ENCODE data around the gene PSMG4.

The PSMG4 gene

DNA sequence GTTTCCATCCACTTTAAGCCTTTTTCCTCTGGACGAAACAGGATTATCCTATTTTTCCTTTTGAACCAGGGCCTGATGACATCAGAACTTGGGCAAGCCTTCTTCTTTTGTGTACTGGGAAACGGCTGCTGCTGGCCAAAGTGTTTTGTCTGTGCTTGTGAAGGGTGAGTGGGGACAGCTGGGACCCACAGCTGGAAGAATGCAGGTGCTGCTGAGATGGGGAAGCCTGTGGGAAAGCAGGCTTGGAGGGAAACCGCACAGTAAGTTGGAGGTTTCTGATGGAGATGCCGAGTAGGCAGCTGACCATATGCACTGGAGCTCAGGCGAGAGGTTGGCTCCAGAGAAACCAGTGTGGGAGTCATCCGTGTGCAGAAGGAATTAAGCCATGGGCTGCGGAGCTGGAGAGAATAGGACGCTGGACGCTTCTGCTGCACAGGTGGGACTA is 8.5 kb upstream of the PSMG4 start:
- in situ Hi-C loops (cut with HindIII; ENCODE audit: low sequenced_read_pairs) = no loop called here

DNA sequence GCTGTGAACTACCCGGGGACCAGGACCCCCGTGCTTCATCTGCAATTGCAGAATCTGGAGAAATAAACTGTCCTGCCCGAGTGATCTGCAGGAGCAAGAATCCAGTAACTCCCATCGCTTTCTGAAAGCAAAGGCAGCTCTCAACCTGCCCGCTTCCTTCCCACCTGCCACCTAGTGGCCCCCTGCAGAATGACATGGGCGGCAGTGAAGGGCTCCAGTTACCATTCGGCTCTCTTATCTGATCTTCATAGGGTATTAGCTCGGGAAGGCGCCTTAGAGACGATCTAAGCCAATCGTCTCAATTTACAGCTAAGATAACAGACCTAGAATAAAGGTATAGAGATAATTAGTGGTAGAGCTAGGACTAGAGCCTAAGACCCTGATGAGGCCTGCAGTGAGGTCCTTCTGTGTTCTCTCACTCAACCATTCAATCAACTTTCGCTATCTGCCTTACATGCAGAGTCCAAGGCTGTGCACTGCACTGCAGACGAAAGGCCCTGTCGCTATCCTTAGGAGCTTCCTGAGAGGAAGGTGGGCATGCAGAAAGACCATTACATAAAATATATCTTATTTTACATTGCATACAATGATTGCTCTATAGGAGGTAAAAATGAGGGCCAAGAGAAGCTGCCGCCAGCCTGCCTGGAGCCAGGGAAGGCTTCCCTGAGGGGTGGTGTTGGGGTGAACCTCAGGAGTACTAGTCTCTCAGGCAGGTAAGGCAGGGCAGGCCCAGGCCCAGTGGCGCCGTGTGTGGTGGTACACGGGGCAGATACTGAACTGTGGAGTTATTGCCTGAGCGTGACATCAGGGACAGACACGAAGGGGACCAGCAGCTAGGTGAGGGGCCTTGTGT is 7.1 kb upstream of the PSMG4 start:
- in situ Hi-C loops (cut with HindIII; ENCODE audit: low sequenced_read_pairs) = no loop called here

DNA sequence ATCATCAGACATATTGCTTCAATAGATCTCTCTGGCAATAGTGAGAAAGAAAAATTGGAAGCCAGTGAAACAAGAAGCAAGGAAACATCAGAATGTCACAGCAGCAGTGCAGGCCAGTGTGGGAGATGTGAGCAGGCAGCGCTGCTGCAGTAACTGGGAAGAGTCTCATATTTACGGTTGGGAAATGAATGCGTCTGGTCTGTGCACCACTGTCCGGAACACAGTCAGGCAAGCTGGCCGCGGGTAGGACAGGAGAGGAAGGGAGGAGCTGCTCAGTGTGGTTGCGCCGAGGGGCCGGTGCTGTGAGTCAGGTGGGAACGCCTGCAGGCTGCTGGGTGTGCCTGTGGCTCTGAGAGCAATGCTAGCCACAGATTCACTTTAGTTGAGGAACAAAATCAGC is 6.4 kb upstream of the PSMG4 start:
- in situ Hi-C loops (cut with HindIII; ENCODE audit: low sequenced_read_pairs) = no loop called here

DNA sequence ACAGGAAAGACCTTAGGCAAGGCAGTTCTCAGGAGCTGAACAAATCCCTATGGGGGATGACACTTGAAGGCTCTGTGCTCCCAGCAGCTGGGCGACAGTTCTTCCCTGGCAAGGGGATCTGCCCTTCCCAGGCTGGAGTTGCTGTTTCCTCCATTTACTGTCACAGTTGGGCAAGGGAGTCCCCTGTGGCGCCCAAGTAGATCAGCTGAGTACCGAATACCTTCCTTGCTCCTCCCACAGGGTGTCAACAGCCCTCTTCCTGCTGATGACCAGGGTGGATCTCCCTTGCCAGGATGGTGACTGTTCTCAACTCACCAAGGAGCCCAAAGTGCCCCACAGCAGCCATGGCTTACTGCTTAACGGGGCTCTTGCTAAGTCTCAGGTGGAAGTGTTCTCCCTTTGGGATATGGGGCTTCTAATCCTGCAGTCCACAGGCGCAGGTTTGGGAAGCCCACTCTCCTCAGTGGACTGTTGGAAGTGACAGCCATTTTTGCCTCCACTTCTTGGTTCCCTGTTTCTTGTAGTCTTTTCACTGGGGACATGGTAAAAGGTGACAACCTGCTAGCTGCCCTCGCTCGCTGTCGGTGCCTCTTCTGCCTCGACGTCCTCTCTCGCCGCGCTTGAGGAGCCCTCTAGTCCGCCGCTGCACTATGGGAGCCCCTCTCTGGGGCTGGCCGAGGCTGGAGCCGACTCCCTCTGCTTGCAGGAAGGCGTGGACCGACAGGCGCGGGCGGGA is 5.7 kb upstream of the PSMG4 start:
- in situ Hi-C loops (cut with HindIII; ENCODE audit: low sequenced_read_pairs) = no loop called here

DNA sequence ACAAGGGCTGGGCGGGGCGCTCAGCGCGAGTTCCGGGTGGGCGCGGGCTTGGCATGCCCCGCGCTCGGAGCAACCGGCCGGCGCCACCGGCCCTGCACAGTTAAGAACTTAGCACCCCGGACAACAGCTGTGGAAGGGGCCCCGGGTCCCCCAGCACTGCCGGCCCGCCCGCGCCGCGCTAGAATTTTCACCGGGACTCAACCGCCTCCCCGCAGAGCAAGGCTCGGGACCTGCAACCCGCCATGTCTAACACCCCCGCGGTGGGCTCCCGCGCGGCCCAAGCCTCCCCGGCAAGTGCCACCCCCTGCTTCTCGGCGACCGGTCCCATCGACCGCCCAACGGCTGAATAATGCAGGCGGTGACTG is 5.2 kb upstream of the PSMG4 start:
- in situ Hi-C loops (cut with HindIII; ENCODE audit: low sequenced_read_pairs) = no loop called here

DNA sequence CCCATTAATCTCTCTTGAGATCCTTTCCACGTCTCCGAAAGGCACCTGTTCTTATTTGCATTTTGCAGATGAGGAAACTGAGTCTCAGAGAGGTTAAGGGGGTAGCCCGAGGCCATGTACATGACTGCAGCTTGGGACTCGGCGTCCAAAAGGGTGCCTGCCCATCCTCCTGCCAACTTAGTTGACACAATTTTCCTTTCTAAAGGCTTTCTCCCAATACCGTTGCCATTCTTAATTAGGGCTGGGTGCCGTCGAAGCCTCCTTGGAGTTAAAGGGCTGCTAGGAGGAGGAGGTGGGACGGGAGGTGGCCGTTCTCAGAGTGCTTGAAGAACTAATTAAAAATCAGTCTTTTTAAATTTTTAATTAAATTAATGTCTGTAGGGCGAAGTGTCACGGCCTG is 546 bp upstream of the PSMG4 start:
- in situ Hi-C loops (cut with HindIII; ENCODE audit: low sequenced_read_pairs) = no loop called here

DNA sequence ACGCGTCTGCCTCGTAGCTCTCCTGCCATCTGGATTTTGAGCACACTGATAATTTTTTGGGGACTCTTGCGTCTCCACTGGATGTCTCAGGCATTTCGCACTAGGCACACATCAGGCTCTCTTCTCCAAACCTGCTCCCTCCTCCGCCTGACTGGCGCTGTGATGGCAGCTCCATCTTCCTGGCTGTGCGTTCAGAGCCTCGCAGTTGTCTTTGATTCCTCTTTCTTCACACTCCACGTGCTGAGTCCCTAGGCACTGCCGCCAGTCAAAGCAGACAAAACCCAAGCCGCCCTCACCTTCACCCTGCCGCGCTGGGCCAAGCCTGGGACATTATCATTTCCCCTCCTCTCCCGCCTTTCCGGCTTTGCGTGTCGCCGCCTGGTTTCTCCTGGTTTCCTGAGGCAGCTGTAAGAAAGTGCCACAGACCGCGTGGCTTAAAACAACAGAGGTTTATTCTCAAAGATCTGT is 778 bp downstream of the PSMG4 start:
- in situ Hi-C loops (cut with HindIII; ENCODE audit: low sequenced_read_pairs) = no loop called here

DNA sequence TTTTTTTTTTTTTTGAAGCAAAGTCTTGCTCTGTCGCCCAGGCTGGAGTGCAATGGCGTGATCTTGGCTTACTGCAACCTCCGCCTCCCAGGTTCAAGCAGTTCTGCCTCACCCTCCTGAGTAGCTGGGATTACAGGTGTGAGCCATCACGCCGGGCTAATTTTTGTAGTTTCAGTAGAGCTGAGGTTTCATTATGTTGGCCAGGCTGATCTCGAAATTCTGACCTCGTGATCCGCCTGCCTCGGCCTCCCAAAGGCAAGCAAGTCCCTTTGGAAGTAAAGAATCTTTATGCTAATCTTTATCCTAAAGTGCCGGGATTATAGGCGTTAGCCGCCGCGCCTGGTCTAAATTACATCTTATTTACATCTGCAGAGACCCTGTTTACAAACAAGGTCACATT is 1.5 kb downstream of the PSMG4 start:
- in situ Hi-C loops (cut with HindIII; ENCODE audit: low sequenced_read_pairs) = no loop called here

DNA sequence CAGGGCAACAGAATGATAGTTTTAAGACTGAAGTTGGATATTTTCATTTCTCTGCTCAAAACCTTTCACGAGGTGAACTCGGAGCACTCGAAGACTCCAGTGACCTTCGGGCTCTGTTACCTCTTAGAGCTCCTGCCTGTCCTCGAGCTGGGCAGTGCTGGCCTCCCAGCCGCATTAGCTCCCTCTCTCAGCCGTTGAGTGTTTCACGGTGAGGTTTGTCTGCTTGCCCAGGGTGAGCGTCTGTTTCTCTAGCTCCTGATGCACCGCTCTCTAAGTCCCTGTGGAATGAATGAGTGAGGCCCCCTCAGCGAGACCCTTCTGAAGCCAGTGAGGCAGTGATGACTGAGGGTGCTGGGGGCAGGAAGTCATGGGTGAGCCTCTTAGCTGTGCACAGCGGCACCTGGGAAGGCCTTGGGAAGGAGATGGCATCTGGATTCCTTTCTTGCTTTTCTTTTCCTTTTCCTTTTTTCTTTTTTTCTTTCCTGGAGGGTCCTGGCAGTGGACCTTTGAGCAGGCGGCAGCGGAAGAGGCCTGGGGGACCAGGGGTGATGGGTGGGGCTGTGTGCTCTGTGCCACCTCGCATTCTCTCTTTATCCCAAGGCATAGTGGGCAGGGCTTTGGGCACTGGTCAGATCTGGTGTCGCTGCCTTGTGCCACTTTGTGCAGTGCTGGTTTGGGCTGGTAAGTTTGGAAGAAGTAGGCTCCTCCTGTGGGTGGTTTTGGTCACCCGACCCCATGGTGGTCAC is 2.2 kb downstream of the PSMG4 start:
- in situ Hi-C loops (cut with HindIII; ENCODE audit: low sequenced_read_pairs) = no loop called here

DNA sequence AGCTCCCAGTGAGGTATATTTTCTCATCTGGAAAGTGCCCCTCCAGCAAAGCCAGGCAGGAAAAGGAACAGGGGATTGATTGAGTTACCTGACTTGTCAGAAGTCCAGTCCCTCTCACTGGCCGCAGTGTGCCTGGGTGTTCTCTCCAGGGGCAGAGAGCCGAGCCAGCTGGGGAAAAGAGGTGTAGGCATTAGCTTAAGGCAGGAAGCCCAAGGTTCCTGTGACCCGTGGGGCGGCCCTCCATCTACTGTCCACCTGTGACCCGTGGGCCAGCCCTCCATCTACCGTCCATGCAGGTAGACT is 2.7 kb downstream of the PSMG4 start:
- in situ Hi-C loops (cut with HindIII; ENCODE audit: low sequenced_read_pairs) = no loop called here

DNA sequence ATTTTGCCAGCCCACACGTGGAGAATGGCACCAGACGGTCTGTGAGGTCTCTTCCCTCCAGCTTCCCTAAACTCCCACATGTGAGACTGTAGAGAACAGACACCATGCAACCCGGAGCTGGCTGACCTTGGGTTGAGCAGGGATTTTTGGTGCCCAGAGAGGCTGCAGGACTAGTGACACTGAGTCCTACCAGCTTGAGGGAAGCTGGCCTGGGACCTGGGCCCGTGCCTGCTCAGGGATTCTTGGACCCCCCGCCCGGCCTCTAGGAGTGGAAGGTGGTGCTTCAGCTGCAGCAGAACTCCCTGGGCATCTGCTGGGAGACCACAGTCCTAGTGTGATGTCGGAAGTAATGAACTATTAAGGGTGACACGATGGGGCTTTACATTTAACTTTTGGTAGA is 3.2 kb downstream of the PSMG4 start:
- in situ Hi-C loops (cut with HindIII; ENCODE audit: low sequenced_read_pairs) = no loop called here

DNA sequence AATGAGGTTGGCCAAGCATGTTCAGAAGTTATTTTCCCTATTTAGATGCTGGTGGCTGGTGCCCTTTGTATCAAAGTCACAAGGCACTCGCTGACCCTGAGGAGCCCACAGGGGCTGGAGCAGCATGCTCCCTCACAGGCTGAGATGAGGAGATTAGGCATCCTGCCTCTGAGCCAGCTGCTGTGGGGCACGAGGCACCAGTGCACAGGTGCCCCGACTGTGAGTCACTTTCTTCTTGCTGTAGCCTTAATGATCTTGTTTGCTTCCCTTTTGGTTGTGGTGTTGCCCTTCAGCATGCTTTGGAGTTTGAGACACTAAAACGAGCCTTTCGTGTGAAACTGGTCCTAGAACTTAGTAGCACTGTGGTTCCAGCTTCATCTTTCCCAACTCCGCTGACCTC is 4.3 kb downstream of the PSMG4 start:
- in situ Hi-C loops (cut with HindIII; ENCODE audit: low sequenced_read_pairs) = no loop called here

DNA sequence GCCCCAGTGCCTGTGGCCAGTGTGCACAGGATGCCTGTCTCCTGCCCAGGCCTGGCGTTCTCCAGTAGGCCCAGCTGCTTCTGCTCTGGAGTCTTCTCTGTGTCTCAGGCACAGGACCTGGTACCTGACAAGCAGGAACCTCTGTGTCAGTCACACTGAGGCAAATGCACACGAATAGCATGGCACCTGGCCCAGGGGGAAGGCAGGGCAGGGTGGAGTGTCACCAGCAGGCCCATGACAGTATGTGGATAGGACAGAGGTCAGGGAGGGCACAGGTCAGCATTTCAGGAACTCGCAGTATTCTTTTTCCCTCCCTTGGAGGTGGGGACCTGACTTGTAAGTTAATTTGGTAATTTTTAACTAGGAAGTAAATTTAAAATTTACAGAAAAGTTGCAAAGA is 5.6 kb downstream of the PSMG4 start:
- in situ Hi-C loops (cut with HindIII; ENCODE audit: low sequenced_read_pairs) = no loop called here

DNA sequence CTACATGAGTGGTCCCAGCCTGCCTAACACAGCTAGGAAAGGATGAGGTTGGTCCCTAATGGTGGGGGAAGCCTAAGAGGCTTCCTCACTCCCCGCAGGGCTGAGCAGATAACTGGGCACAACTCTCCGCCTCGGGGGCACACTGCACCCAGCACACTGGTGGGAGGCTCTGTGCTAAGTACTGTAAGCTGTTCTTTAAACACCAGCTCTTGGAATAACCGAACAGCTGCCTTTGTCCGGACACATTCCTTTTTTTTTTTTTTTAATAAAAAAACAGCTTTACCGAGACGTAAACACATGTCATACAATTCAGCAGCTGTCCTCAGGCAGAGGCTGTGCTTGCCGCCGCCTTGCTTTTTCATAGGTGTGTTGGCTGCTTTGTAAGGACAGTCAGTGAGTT is 6.9 kb downstream of the PSMG4 start:
- in situ Hi-C loops (cut with HindIII; ENCODE audit: low sequenced_read_pairs) = no loop called here

DNA sequence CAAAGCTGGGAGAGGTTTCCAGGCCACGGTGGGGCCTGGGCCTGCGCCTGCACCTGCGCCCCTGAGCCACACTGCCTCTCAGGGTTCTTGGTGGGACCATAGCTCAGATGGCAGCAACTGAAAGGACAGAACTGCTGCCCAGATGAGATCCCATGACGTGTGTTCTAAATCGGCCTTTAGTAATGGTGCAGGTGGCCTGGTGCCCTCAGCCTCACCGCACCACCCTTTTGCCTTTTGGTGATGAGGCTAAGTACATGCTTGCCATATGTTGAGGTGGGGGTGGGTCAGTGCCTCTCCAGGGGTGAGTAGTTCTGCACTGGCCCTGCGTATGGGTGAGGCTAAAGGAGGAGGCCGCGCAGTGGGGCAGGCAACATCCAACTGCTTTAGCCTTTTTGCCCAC is 7.4 kb downstream of the PSMG4 start:
- in situ Hi-C loops (cut with HindIII; ENCODE audit: low sequenced_read_pairs) = no loop called here

DNA sequence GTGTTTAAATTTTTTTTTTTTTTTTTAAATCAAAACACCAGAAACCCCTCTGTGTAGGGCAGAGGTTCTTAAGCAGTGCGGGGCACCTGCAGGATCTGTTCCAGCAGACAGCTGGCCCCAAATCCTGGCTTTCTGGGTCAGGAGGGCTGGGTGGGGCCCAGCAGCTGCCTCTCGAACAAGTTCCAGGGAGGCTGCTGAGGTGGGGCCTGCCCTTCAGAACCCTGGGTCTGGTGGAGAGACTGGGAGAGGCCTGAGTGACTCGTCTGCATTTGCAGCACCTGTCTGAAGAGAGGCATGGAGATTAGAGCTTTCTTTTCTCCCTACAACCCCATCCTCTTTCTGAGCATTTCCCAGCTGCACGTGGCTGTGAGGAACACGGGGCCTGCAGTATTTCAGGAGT is 8.4 kb downstream of the PSMG4 start:
- in situ Hi-C loops (cut with HindIII; ENCODE audit: low sequenced_read_pairs) = no loop called here

DNA sequence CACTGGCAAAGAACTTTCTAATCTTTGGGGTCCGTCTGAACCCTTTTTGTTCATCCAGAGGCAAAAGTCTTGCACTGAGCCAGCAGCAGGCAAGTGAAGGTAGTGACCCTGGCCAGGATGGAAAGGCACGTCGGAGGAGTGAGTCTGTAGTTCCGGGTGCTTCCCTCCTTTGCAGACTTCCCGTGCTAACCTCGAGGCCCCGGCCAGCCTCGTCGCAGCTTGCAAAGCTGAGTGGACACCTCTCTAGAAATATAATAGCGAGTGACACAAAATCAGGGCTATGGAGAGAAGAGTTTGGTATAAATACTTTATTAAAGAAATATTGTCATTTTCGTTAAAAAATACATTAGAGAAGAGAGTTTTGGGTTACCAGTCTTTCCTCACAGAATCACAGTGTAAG is 9.9 kb downstream of the PSMG4 start:
- in situ Hi-C loops (cut with HindIII; ENCODE audit: low sequenced_read_pairs) = no loop called here

DNA sequence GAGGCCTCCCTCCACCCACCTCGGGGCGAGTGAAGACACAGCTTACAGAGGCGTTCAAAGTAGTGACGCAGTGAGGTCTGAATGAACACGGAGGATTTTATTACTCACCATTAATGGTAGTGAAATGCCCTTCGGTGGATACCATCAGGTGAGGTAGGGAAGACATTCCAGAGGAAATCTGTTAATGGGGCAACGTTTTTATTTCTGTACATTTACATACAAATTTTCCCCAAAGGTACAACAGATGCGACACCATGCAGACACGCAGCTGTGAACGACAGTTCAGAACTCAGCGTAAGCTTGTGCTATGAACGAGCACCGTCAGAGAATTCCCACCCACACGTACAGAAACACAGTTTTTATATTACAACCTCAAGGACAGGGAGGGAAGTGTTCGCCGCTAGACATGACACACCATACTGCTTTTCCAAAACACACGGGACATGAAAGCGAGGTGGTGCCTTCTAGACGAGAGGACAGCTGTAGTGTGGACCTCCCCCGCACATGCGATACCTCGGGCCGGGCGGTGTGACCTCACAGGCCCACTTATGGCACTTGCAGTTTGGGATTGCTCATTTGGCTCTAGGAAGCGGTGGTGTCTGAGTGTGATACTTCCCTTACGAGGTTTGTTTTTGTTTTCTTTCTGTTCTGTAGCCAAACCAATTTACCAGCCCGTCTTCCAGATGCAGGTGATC is 10.7 kb downstream of the PSMG4 start:
- in situ Hi-C loops (cut with HindIII; ENCODE audit: low sequenced_read_pairs) = no loop called here

DNA sequence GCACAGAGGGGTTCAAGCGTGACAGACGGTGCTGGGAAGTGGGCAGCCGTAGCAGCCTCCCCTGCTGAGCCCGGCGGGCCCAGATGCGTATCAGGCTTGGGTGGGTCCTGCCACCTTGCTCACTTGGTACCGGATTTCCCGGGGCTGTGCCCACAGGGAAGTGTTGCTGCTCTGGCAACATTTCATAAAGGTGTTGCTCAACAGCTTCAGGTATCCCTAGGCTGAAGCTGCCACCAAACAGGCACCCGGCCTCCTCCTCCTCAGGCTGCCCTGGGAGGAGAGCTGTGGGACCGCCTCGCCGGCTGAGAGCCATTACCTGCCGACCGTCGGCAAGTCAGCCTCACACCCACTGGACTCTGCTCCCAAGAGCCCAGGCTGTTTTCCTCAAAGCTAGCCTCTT is 11.5 kb downstream of the PSMG4 start:
- in situ Hi-C loops (cut with HindIII; ENCODE audit: low sequenced_read_pairs) = no loop called here

DNA sequence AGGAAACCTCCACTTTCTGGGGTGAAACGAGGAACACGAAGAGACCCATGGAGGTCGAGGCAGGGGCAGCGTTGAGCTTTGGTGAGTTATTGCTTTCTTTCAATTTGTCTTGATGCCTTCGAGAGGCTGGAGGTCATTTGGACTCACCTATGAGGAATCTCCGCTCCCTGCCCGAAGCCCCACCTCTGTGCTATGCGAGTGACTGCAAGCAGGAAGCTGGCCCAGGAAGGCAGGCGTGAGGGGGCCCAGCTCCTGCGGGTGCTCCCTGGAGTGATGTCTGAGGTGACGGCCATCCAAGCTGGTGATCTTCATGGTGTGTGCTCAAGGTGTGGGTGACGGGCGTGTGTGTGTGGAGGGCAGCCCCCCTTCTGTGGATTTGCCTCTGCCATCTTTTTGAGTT is 13.0 kb downstream of the PSMG4 start:
- in situ Hi-C loops (cut with HindIII; ENCODE audit: low sequenced_read_pairs) = no loop called here

DNA sequence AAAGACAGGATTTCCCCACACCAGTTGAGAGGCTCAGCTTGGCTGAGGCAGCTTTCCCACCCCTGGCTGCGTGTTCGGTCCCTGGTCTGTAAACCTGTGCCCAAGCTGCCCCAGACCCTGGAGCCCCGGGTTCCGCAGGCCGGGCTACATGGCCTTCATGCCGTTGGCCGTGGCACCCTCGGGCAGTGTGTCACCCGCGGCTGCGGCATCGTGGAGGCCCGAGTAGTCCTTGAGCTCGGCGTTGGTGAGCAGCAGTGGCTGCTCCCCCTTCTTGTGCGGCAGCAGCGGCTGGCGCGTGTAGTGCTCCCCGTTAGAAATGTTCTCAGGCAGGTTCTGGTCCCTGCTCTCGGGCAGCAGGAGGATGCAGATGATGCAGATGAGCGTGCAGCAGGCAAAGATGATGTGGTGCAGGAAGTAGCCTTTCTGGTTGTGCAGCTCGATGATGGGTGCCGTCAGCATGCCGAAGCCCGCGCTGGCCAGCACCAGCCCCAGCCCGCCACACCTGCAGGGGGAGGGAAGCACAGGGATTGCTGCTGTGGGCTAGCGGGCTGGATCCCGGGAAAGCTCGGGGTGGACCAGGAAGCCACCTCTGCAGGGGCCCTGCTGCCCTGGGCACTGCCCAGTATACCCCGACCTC is 14.3 kb downstream of the PSMG4 start:
- in situ Hi-C loops (cut with HindIII; ENCODE audit: low sequenced_read_pairs) = no loop called here
